GM06990 (cell line): Measurements from ENCODE around the gene PRRT2.
"Not testable (repeated sequence)": the region's sequence is repeated elsewhere in the genome, so short reads cannot be mapped to it uniquely, and the experiment has no call there.

Experiments used
- DNase-seq: peaks from one replicate; pipeline ENCODE4 v3.0.0-alpha.2; 2011; ENCODE audit not compliant: insufficient read length; ENCODE audit errors: extremely low read depth
- H3K27me3 ChIP-seq: replicated peaks from 2 replicates; pipeline ENCODE4 v1.6.0; 2011; ENCODE audit warnings: low read length; ENCODE audit not compliant: control insufficient read depth, insufficient read depth
- H3K36me3 ChIP-seq: 2 replicates; pipeline ENCODE4 v1.5.1; 2011; ENCODE audit warnings: low read length; ENCODE audit not compliant: control insufficient read depth, insufficient read depth
- H3K4me3 ChIP-seq: replicated peaks from 2 replicates; pipeline ENCODE4 v1.5.1; 2011; ENCODE audit warnings: low read depth, mild to moderate bottlenecking, control low read depth, low read length
- CTCF ChIP-seq: IDR thresholded peaks from 2 replicates; pipeline ENCODE4 v1.5.1; 2011; ENCODE audit warnings: low read length, control low read depth, mild to moderate bottlenecking, inconsistent platforms; ENCODE audit not compliant: insufficient read depth, poor library complexity, severe bottlenecking

PRRT2 gene

GRCh38 chr16:29790183-29790948 lies 21.6 kb upstream of the PRRT2 start, which contains the start of gene KIF22:
TSS of gene KIF22 (plus strand) at chr16:29790751. CDS start at chr16:29790760, 9 bp downstream.
- TF ChIP-seq CTCF = peak; percentile 84
- peak; percentile 100 for DNase-seq
- Histone ChIP-seq H3K27me3 (no peaks in the 10 kb centered on the region), H3K36me3 (peaks cover 3% of the 10 kb centered on the region), H3K4me3 (peak within 1 kb of the TSS; percentile 82)

DNA sequence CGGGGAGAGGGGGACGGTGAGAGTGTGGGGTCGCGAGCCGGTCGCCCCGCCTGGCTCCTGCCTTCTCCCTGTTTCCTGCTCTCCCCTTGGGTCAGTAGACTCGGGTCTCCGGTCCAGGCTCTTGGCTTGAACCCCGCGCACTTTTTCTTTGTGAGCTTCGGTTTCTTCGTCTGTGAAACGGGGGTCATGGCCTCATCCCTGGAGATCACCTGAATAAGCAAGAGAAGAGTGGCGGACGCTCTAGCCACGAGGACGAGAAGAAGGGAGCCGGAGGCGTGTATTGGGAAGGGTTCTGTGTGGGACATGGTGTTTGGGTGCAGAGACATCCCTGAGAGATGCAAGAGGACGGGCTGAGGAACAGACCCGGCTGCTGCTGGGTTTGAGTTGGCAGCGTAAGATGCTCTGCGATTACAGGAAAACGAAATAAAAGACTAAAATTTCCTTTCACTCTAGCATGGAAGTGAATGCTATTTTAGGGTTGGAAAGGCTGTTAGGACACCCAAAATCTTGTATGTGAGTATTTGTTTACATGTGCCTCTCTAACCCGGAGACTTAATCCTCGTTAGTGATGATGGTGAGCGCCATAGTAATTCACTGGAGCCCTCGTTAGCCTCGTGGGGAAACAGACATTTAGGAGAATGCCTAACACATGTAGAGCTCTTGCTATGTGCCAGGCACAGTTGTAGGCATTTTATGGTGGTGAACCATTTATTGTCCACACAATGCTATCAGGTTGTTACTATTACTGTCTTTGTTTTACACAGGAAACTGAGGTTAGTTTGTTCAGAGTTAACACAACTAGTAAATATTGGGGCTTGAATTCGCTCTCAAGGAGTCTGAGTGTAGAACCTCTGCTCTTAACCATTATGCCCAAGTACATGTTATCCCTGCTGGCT lies 20.8 kb upstream of the PRRT2 start:
- DNase-seq = no peak
- H3K36me3 ChIP-seq = peaks cover 3% of the 10 kb centered on the region
- peak overlapping the region; percentile 82 for H3K4me3 ChIP-seq
- no peak for TF ChIP-seq CTCF
- no peaks in the 10 kb centered on the region for H3K27me3 ChIP-seq

- Histone ChIP-seq H3K27me3 (no peaks in the 10 kb centered on the region), H3K4me3 (peak overlapping the region; percentile 82), H3K36me3 (peaks cover 10% of the 10 kb centered on the region)
- TF ChIP-seq CTCF = no peak
- no peak for DNase-seq
These were observed 19.9 kb upstream of the PRRT2 start for GRCh38 chr16:29791845-29792807.

DNA sequence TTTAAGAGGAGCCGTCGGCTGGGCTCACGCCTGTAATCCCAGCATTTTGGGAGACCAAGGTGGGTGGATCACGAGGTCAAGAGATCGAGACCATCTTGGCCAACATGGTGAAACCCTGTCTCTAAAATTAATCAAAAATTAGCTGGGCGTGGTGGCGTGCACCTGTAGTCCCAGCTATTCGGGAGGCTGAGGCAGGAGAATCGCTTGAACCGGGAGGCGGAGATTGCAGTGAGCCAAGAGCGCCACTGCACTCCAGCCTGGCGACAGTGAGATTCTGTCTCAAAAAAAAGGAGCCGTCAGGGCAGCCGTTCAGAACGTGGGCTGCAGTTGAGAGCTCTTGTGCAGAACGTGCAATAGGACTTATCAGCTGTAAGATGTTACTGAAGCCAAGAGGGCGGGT lies 18.8 kb upstream of the PRRT2 start:
- H3K27me3 ChIP-seq, H3K4me3 ChIP-seq, DNase-seq: not testable (repeated sequence)
- H3K36me3 ChIP-seq = peaks cover 15% of the 10 kb centered on the region

DNA sequence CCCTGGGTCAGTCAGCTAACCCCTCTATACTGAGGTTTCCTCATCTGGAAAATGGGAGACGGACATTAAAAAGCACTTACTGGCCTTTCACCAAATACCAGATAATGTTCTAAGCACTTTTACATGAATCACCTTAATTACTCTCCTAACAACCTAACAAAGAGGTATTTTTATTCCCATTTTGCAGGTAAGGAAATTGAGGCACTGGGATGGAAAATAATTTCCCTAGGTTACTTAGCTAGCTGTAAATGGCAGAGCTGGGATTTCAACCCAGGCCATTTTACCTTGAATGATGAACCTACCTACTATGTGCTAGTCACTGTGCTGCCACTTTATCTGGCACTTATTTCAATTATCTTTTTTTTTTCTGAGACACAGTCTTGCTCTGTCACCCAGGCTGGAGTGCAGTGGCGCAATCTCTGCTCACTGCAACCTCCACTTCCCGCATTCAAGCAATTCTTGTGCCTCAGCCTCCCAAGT lies 17.7 kb upstream of the PRRT2 start:
- Histone ChIP-seq H3K36me3 (peaks cover 26% of the 10 kb centered on the region), H3K27me3 (no peaks in the 10 kb centered on the region), H3K4me3 (no peak overlapping the region)
- DNase-seq = no peak
- TF ChIP-seq CTCF = no peak
